GM12878 (cell line): ENCODE measurements around the gene THRB. TPM values are rescaled to one million over a fixed set of nuclear protein-coding genes. Genes with fewer than 3 reads are reported as not detected.

ENCODE experiments used
- ATAC-seq: fragments of 200-7000 bp; cut with Tn5 transposase; 3 replicates; pipeline ENCODE4 v1.9.1; 2020; ENCODE audit warnings: mild to moderate bottlenecking, moderate library complexity
- BruUV-seq: library from RNA; stranded (reverse); fragments of 400-500 nt; replicated peaks from 2 replicates; lab custom pipeline; 2021; lab: Mats Ljungman, UMichigan
- CTCF ChIA-PET: fragments of 300-600 bp; sonication (Branson Sonifier 250); formaldehyde crosslinking; extraction: SDS; loops from one replicate; lab custom pipeline; 2021; ENCODE audit warnings: inconsistent platforms; lab: Yijun Ruan, JAX
- POLR2A ChIA-PET: fragments of 350-600 bp; formaldehyde crosslinking; extraction: SDS; loops from one replicate; lab custom pipeline; 2021; ENCODE audit warnings: inconsistent platforms; lab: Charles Lee
- RAD21 ChIA-PET: fragments of 300-600 bp; sonication (Branson Sonifier 250); formaldehyde crosslinking; loops from one replicate; lab custom pipeline; 2023; ENCODE audit warnings: antibody characterized with exemption; ENCODE audit not compliant: unreplicated experiment; lab: Charles Lee
- SMC1A ChIA-PET: fragments of 300-600 bp; sonication (Branson Sonifier 250); formaldehyde crosslinking; loops from one replicate; lab custom pipeline; 2023; ENCODE audit not compliant: unreplicated experiment, uncharacterized antibody; lab: Charles Lee
- DNase-seq: peaks from one replicate; pipeline ENCODE4 v3.0.0-alpha.2; 2011; ENCODE audit warnings: low read depth, low spot score
- FAIRE-seq: peaks from 3 replicates; lab custom pipeline; 2011; peaks lifted over from hg19 to GRCh38; lab: Jason Lieb, UNC
- H2AFZ ChIP-seq: 2 replicates; pipeline ENCODE4 v1.6.0; 2011; ENCODE audit warnings: low read depth, low read length, control low read depth; ENCODE audit not compliant: control insufficient read depth
- H3K27ac ChIP-seq: 2 replicates; pipeline ENCODE4 v1.5.1; 2011; ENCODE audit warnings: control low read depth; ENCODE audit not compliant: control insufficient read depth, insufficient read depth
- H3K27me3 ChIP-seq, 2 experiments: replicated peaks in 1 of 2; 2 replicates each; pipeline versions ENCODE4 v1.6.0 to v1.6.1; 2011; ENCODE audit warnings: low read length in 1 of 2; ENCODE audit not compliant: control insufficient read depth in 2 of 2, insufficient read depth in 2 of 2
- H3K36me3 ChIP-seq, 2 experiments: 2 replicates each; pipeline ENCODE4 v1.5.1; 2011; ENCODE audit warnings: low read length in 1 of 2; ENCODE audit not compliant: control insufficient read depth in 2 of 2, insufficient read depth in 2 of 2
- H3K4me1 ChIP-seq: 2 replicates; pipeline ENCODE4 v1.6.1; 2011; ENCODE audit warnings: mild to moderate bottlenecking, low read length, moderate library complexity, mixed read lengths; ENCODE audit not compliant: control insufficient read depth, insufficient read depth
- H3K4me2 ChIP-seq: 2 replicates; pipeline ENCODE4 v1.6.0; 2011; ENCODE audit warnings: control low read depth; ENCODE audit not compliant: control insufficient read depth, insufficient read depth
- H3K4me3 ChIP-seq: fragments of 200-600 bp; sonication (generic); 2 replicates; pipeline ENCODE4 v1.5.1; 2016
- H3K79me2 ChIP-seq: 2 replicates; pipeline ENCODE4 v1.6.0; 2011; ENCODE audit warnings: low read length; ENCODE audit not compliant: control insufficient read depth, insufficient read depth
- H3K9ac ChIP-seq: 2 replicates; pipeline ENCODE4 v1.8.0; 2011; ENCODE audit warnings: low read length, control low read depth, mixed read lengths; ENCODE audit not compliant: control insufficient read depth, insufficient read depth
- H3K9me3 ChIP-seq: replicated peaks from 3 replicates; pipeline ENCODE4 v1.5.1; 2011; ENCODE audit warnings: mild to moderate bottlenecking, low read length; ENCODE audit not compliant: control insufficient read depth, insufficient read depth
- H4K20me1 ChIP-seq: 2 replicates; pipeline ENCODE4 v1.6.0; 2011; ENCODE audit not compliant: control insufficient read depth, insufficient read depth
- CHD4 ChIP-seq: fragments of 200-600 bp; sonication (generic); IDR thresholded peaks from 2 replicates; pipeline ENCODE4 v1.6.1; 2016; ENCODE audit warnings: mild to moderate bottlenecking
- EGR1 ChIP-seq, 2 experiments: IDR thresholded peaks; 1 replicate in 1 of 2; 2 replicates in 1 of 2; pipeline ENCODE4 v1.6.1; 2011 to 2012; ENCODE audit warnings: low read depth in 2 of 2, low read length in 2 of 2, borderline replicate concordance in 1 of 2, mild to moderate bottlenecking in 1 of 2, moderate library complexity in 1 of 2
- FOXK2 ChIP-seq: fragments of 450-650 bp; IDR thresholded peaks from 2 replicates; pipeline ENCODE4 v1.6.1; 2017; ENCODE audit warnings: mild to moderate bottlenecking, moderate library complexity
- PAX8 ChIP-seq: fragments of 450-650 bp; IDR thresholded peaks from 2 replicates; pipeline ENCODE4 v1.6.1; 2017; ENCODE audit warnings: mild to moderate bottlenecking, moderate library complexity
- RAD21 ChIP-seq: IDR thresholded peaks from 2 replicates; pipeline ENCODE4 v1.6.1; 2011; ENCODE audit warnings: mild to moderate bottlenecking, low read depth, low read length, moderate library complexity; ENCODE audit not compliant: insufficient read depth
- SMAD5 ChIP-seq: IDR thresholded peaks from 2 replicates; pipeline ENCODE4 v1.6.1; 2016; ENCODE audit warnings: antibody characterized with exemption, low read depth
- WGBS: methylation state at CpG from one replicate; pipeline ENCODE4 v1.1.6; 2016; ENCODE audit warnings: low lambda C conversion rate; ENCODE audit not compliant: insufficient replicate concordance, insufficient coverage; ENCODE audit errors: missing lambda C conversion rate; 5-methylcytosine and 5-hydroxymethylcytosine counted together
- in situ Hi-C: fragments of 300-500 bp; cut with MboI; formaldehyde crosslinking; loops from 9 replicates; pipeline ENCODE4 v1.14.3; 2018; ENCODE audit warnings: mixed read lengths
- intact Hi-C: fragments of 100-400 bp; cut with micrococcal nuclease; formaldehyde crosslinking; loops from one replicate; pipeline ENCODE4 v1.14.2; 2022; ENCODE audit not compliant: unreplicated experiment
- polyA plus RNA-seq, 11 experiments: library from polyadenylated mRNA; depleted of rRNA in 4 of 11; unstranded in 6 of 11; stranded (reverse) in 5 of 11; fragments of >200 nt; fragmentation: Nextera tagmentation in 4 of 11; fragmentation: Illumina TruSeq in 1 of 11; extraction: Ambion mirVana in 4 of 11; extraction: Trizol in 1 of 11; gene quantifications; 1 replicate in 1 of 11; 2 replicates in 10 of 11; pipeline versions ENCODE4 v1.2.1 to v1.2.3, GENCODE V29; 2011 to 2016; ENCODE audit warnings: inconsistent platforms in 2 of 11, missing spikeins in 2 of 11, low read depth in 1 of 11
- total RNA-seq, 4 experiments: library from RNA; depleted of rRNA in 3 of 4; stranded (reverse); fragments of >200 nt in 3 of 4; fragmentation: Illumina TruSeq in 1 of 4; extraction: Trizol in 1 of 4; gene quantifications; 2 replicates each; pipeline versions ENCODE4 v1.2.1 to v1.2.3, GENCODE V29; 2013 to 2021
- TF ChIP-seq, protein P1 (sequence below), 3 experiments: IDR thresholded peaks in 2 of 3; conservative IDR thresholded peaks in 1 of 3; 2 replicates each; pipeline ENCODE4 v1.5.1; 2011; ENCODE audit warnings: low read depth in 3 of 3, low read length in 3 of 3, mild to moderate bottlenecking in 3 of 3, control low read depth in 2 of 3, moderate library complexity in 2 of 3, inconsistent platforms in 1 of 3, mixed read lengths in 1 of 3; ENCODE audit not compliant: control insufficient read depth in 2 of 3, insufficient read depth in 1 of 3; ENCODE audit errors: extremely low read depth in 1 of 3
- TF ChIP-seq, protein P2 (sequence below): fragments of 450-650 bp; IDR thresholded peaks from 2 replicates; pipeline ENCODE4 v1.6.1; 2018; ENCODE audit warnings: mild to moderate bottlenecking, low read depth, moderate library complexity; ENCODE audit not compliant: partially characterized antibody
- TF ChIP-seq, protein P3 (sequence below): fragments of 450-650 bp; IDR thresholded peaks from 2 replicates; pipeline ENCODE4 v1.6.1; 2017; ENCODE audit warnings: borderline replicate concordance

Gene THRB
- total and polyA plus RNA-seq, 10 of the 15 experiments (the other 5 are each of a cell fraction or from before 2014, with no cell fraction given): 0.05 TPM; not detected in 9

DNA sequence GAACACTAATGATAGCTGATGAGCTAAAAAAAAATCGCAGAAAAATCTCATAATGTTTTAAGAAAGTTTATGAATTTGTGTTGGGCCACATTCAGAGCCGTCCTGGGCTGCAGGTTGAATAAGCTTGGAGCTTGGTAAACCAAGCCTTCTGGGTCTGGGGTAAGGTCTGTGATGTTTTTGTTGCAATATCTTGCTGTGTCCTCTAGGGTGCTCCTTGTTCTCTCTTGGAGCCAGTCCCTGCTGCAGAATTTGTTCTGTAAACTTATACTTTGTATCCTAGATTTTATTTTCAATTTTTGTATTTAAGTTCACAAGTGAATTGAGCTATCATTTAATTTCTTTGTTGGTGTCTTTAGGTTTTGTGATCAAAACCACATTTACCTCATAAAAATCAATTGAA is 405.9 kb downstream of the THRB start:
- DNase-seq: no peak
- peak; percentile 78 for ATAC-seq
- no peaks in the 10 kb centered on the region for H4K20me1 ChIP-seq
- WGBS: 0% methylated on average over 2 of the region's 2 CpGs
- no peaks in the 10 kb centered on the region for H3K4me1 ChIP-seq
- ChIA-PET CTCF (interaction anchor here (0.6 to 1.8 kb wide), 6 partner anchors 10 to 255 kb away, joined by 3 to 4 read pairs (median 4); no protein-coding TSS in a partner anchor), POLR2A (no interaction called here), RAD21 (no interaction called here), SMC1A (interaction anchor here (1.5 kb wide), 1 partner anchor 29 kb away, joined by 3 read pairs; no protein-coding TSS in a partner anchor)
- H3K9ac ChIP-seq: no peak overlapping the region
- H3K9me3 ChIP-seq: no peaks in the 10 kb centered on the region
- intact Hi-C loops (no loop called here), in situ Hi-C loops (no loop called here)
- H3K4me2 ChIP-seq: no peak overlapping the region
- no peak overlapping the region for H2AFZ ChIP-seq
- H3K4me3 ChIP-seq: no peak overlapping the region
- no peak overlapping the region for H3K27ac ChIP-seq
- no peaks in the 10 kb centered on the region for H3K36me3 ChIP-seq
- no peaks in the 10 kb centered on the region for H3K79me2 ChIP-seq
- no peaks in the 10 kb centered on the region; a peak in 1 of 4 replicates for H3K27me3 ChIP-seq
- TF ChIP-seq RAD21 (peak; percentile 24; the same call in 1 of the 2 replicates), SMAD5 (no peak)
- TF ChIP-seq, protein P1, sequence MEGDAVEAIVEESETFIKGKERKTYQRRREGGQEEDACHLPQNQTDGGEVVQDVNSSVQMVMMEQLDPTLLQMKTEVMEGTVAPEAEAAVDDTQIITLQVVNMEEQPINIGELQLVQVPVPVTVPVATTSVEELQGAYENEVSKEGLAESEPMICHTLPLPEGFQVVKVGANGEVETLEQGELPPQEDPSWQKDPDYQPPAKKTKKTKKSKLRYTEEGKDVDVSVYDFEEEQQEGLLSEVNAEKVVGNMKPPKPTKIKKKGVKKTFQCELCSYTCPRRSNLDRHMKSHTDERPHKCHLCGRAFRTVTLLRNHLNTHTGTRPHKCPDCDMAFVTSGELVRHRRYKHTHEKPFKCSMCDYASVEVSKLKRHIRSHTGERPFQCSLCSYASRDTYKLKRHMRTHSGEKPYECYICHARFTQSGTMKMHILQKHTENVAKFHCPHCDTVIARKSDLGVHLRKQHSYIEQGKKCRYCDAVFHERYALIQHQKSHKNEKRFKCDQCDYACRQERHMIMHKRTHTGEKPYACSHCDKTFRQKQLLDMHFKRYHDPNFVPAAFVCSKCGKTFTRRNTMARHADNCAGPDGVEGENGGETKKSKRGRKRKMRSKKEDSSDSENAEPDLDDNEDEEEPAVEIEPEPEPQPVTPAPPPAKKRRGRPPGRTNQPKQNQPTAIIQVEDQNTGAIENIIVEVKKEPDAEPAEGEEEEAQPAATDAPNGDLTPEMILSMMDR (IDR thresholded peaks at IDR 0.05 in 2 of 3, conservative IDR thresholded peaks at IDR 0.05 in 1 of 3; ENCODE audit: control insufficient read depth in 2 of 3, extremely low read depth in 1 of 3, insufficient read depth in 1 of 3, low read depth in 3 of 3, low read length in 3 of 3): peak; percentile 13 to 47 (median 36); a peak in 5 of 6 replicates
- FAIRE-seq: no peak
- BruUV-seq: no TSS peak

DNA sequence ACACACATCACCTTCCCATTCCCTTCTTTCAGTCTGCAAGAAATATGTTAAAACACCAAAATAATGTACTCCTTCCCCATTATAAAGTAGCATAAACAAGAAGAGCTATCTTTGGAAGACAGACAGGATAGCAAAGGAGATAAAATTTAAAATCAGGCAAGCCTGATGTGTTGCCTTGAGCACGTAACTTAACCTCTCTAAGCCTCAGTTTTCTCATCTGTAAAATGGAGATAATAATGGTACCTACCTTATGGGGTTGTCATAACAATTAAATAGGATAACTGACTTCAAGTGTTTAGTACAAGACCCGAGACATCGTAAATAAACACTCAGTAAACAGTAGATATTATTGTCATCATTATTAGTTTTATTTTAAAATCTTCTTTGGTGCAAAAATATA is 407.2 kb downstream of the THRB start:
- no TSS peak for BruUV-seq
- Histone ChIP-seq H3K27me3 (no peaks in the 10 kb centered on the region; a peak in 1 of 4 replicates), H3K27ac (no peak overlapping the region), H3K9ac (no peak overlapping the region), H4K20me1 (no peaks in the 10 kb centered on the region)
- POLR2A ChIA-PET: interaction anchor here (0.5 kb wide), 1 partner anchor 89 kb away, joined by 4 read pairs; no protein-coding TSS in a partner anchor
- TF ChIP-seq CHD4 (no peak), PAX8 (no peak), EGR1 (IDR thresholded peaks at IDR 0.05; ENCODE audit: borderline replicate concordance in 1 of 2, low read depth in 2 of 2, low read length in 2 of 2) (no peak), FOXK2 (no peak)
- TF ChIP-seq, protein P2, sequence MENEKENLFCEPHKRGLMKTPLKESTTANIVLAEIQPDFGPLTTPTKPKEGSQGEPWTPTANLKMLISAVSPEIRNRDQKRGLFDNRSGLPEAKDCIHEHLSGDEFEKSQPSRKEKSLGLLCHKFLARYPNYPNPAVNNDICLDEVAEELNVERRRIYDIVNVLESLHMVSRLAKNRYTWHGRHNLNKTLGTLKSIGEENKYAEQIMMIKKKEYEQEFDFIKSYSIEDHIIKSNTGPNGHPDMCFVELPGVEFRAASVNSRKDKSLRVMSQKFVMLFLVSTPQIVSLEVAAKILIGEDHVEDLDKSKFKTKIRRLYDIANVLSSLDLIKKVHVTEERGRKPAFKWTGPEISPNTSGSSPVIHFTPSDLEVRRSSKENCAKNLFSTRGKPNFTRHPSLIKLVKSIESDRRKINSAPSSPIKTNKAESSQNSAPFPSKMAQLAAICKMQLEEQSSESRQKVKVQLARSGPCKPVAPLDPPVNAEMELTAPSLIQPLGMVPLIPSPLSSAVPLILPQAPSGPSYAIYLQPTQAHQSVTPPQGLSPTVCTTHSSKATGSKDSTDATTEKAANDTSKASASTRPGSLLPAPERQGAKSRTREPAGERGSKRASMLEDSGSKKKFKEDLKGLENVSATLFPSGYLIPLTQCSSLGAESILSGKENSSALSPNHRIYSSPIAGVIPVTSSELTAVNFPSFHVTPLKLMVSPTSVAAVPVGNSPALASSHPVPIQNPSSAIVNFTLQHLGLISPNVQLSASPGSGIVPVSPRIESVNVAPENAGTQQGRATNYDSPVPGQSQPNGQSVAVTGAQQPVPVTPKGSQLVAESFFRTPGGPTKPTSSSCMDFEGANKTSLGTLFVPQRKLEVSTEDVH: no peak
- TF ChIP-seq, protein P3, sequence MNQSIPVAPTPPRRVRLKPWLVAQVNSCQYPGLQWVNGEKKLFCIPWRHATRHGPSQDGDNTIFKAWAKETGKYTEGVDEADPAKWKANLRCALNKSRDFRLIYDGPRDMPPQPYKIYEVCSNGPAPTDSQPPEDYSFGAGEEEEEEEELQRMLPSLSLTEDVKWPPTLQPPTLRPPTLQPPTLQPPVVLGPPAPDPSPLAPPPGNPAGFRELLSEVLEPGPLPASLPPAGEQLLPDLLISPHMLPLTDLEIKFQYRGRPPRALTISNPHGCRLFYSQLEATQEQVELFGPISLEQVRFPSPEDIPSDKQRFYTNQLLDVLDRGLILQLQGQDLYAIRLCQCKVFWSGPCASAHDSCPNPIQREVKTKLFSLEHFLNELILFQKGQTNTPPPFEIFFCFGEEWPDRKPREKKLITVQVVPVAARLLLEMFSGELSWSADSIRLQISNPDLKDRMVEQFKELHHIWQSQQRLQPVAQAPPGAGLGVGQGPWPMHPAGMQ: no peak
- TF ChIP-seq, all 136 proteins: peak for 0
- no peak overlapping the region for H3K4me2 ChIP-seq
- no peak for DNase-seq
- intact Hi-C loops: no loop called here
- H3K4me1 ChIP-seq: no peaks in the 10 kb centered on the region
- no peaks in the 10 kb centered on the region for H3K9me3 ChIP-seq
- H3K36me3 ChIP-seq: no peaks in the 10 kb centered on the region
- H3K4me3 ChIP-seq: no peak overlapping the region
- 31% methylated on average over 3 of the region's 3 CpGs for WGBS
- no peak overlapping the region for H2AFZ ChIP-seq
- ChIA-PET SMC1A (interaction anchor here (1.4 kb wide), 2 partner anchors 14 to 23 kb away, joined by 3 read pairs; no protein-coding TSS in a partner anchor), CTCF (interaction anchor here (1.5 to 1.8 kb wide), 2 partner anchors 11 to 164 kb away, joined by 3 to 4 read pairs; no protein-coding TSS in a partner anchor), RAD21 (no interaction called here)
- FAIRE-seq: no peak
- no peaks in the 10 kb centered on the region for H3K79me2 ChIP-seq
- in situ Hi-C loops: no loop called here
- no peak for ATAC-seq
